Measurements from ENCODE around the gene ZNF106.

- TF ChIP-seq CTCF (IDR thresholded peaks at IDR 0.05): no peak
- no peak for TF ChIP-seq EP300 (IDR thresholded peaks at IDR 0.05)
- no peak for TF ChIP-seq POLR2A (IDR thresholded peaks at IDR 0.05; ENCODE audit: low read depth)
- no peak for TF ChIP-seq POLR2AphosphoS5 (IDR thresholded peaks at IDR 0.05)
Observed at GRCh38 chr15:42491539-42492225, 741 bp upstream of the ZNF106 start.

Measured in esophagus muscularis mucosa (tissue), 4 donors.